HG03575 (cell line): ENCODE data around the gene PRAMEF13.
"Not testable (repeated sequence)": the region's sequence is repeated elsewhere in the genome, so short reads cannot be mapped to it uniquely, and the experiment has no call there.

Source experiments
- ATAC-seq: cut with Tn5 transposase; IDR thresholded peaks from one replicate; pipeline ENCODE4 v1.9.1; 2021; ENCODE audit not compliant: unreplicated experiment, insufficient number of reproducible peaks, low FRiP score; ENCODE audit errors: extremely low read depth

The PRAMEF13 gene

GRCh38 chr1:13201309-13201708, at the start of gene PRAMEF13:
PRAMEF13 (minus strand) TSS chr1:13201409; CDS start chr1:13199589, 1,820 bp downstream.
- ATAC-seq: not testable (repeated sequence)

- ATAC-seq: not testable (repeated sequence)
These were observed 45.9 kb upstream of the PRAMEF13 start for GRCh38 chr1:13247122-13247521.

GRCh38 chr1:13246554-13246871, 45.3 kb upstream of the PRAMEF13 start:
- not testable (repeated sequence) for ATAC-seq

- not testable (repeated sequence) for ATAC-seq
These were observed 44.8 kb upstream of the PRAMEF13 start for GRCh38 chr1:13245841-13246553.

- ATAC-seq: not testable (repeated sequence)
These were observed 42.5 kb upstream of the PRAMEF13 start for GRCh38 chr1:13243536-13244263.

- not testable (repeated sequence) for ATAC-seq
These were observed 38.4 kb upstream of the PRAMEF13 start for GRCh38 chr1:13239633-13240032.

GRCh38 chr1:13237572-13237971, 36.4 kb upstream of the PRAMEF13 start:
- ATAC-seq: not testable (repeated sequence)

GRCh38 chr1:13234057-13234456, 32.8 kb upstream of the PRAMEF13 start:
- not testable (repeated sequence) for ATAC-seq

- ATAC-seq: not testable (repeated sequence)
These were observed 30.8 kb upstream of the PRAMEF13 start for GRCh38 chr1:13232056-13232455.

- not testable (repeated sequence) for ATAC-seq
These were observed 30.0 kb upstream of the PRAMEF13 start for GRCh38 chr1:13231061-13231750.

GRCh38 chr1:13230601-13231000, 29.4 kb upstream of the PRAMEF13 start:
- ATAC-seq: not testable (repeated sequence)

- not testable (repeated sequence) for ATAC-seq
These were observed 28.9 kb upstream of the PRAMEF13 start for GRCh38 chr1:13230096-13230495.

GRCh38 chr1:13228343-13228781, 27.2 kb upstream of the PRAMEF13 start:
- no peak for ATAC-seq

- not testable (repeated sequence) for ATAC-seq
These were observed 26.3 kb upstream of the PRAMEF13 start for GRCh38 chr1:13227271-13228055.

- ATAC-seq: not testable (repeated sequence)
These were observed 24.5 kb upstream of the PRAMEF13 start, which contains the start of gene PRAMEF18 for GRCh38 chr1:13225675-13226204. PRAMEF18 (minus strand) TSS chr1:13226154; CDS start chr1:13226106, 48 bp downstream.

- ATAC-seq: no peak
These were observed 23.4 kb upstream of the PRAMEF13 start for GRCh38 chr1:13224480-13225060.

- not testable (repeated sequence) for ATAC-seq
These were observed 21.6 kb upstream of the PRAMEF13 start for GRCh38 chr1:13222788-13223187.

- ATAC-seq: not testable (repeated sequence)
These were observed 18.0 kb upstream of the PRAMEF13 start for GRCh38 chr1:13219203-13219602.
